ENCODE measurements around the gene PINLYP.
"Not testable (repeated sequence)": the region's sequence is repeated elsewhere in the genome, so short reads cannot be mapped to it uniquely, and the experiment has no call there.

- TF ChIP-seq POLR2A, CTCF, EP300 (IDR thresholded peaks at IDR 0.05): not testable (repeated sequence)
Measured at GRCh38 chr19:43600326-43600725, 24.7 kb downstream of the PINLYP start.
